HPDE6-E6E7 (cell line): ENCODE results near the gene RASL12.
A peak's percentile ranks its signal among the peaks of the same experiment; 100 is the strongest.

Experiments used
- DNase-seq: peaks from one replicate; pipeline ENCODE4 v3.0.0; 2011; ENCODE audit warnings: missing footprints; ENCODE audit errors: extremely low spot score

RASL12 gene

DNA sequence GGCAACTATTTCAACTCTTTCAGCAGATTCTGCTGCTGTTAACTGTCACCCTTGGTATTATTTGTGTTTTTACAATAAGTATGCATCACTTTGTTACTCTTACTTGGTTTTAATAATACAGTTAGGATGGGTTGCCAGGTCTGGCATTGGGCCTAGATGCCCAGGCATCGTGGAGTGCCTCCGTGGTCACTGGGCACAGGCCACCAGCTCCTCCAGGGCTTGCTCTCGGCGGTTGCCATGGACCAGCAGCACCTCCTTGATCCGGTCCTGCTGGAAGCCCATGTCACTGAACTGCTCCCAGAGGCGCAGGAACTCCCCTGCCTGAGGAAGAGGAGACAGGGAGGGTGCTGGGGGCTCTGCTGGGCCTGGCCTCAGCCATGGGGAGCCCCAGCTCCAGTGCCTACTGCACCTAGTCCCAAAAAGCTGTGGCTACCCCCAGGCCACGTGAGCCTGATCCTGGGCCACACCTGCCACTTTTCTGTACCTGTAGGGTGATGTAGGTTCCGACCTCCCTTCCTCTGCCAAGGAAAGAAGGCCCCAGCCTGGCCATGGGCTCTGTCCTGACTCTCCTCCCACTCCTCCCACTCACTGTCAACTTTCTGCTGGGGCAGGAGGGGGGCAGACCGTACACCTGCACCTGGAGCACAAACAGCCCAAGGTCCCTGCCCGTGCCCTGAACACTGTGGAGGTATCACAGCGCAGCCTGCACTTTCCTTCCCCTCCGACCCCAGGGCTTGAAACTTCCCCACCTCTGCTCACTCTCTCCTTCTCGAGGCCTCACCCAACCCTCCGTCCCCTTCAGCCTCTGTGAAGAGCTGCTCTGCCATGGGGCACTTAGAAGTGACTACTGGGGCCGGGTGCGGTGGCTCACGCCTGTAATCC, 25.4 kb upstream of the RASL12 start:
- no peak for DNase-seq

DNA sequence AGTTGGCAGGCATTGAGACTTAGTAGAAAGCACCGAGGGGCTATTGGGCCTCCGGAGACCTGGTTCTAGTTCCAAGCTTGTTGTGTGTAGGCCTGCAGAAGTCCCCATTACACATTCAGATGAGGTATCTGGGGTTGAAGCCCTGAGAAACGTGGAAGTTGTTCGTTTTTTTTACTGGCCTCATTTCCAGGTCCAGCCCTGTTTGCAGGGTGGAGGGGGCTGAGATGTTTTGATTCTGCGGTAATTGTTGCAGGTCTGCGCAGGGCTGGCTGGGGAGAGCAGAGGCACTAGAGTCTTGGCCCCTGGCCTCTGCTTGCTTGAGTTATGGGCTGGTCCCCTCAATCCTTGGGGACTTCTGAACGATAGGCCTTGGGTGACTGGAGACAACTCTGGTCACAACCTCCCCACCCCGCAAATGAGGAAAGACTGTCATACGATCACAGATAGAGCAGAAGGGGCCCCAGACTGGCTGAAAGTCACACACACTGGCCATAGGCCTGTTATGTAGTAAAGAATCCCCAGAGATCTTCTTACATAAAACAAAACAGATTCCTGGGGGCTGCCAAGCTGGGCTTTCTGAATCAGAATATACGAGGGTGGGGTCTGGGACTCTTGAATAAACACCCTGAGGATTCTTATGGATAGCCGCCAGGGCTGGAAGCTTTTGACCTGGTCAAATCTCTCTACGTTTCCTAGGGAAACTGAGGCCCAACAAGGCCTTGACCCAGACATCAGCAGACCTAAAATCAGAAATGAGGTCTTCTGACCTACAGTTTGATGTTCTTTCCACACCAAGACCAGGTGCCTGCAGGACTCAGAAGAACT, 24.4 kb upstream of the RASL12 start:
- no peak for DNase-seq

GRCh38 chr15:65089206-65089824, 21.5 kb upstream of the RASL12 start:
- DNase-seq: no peak

DNA sequence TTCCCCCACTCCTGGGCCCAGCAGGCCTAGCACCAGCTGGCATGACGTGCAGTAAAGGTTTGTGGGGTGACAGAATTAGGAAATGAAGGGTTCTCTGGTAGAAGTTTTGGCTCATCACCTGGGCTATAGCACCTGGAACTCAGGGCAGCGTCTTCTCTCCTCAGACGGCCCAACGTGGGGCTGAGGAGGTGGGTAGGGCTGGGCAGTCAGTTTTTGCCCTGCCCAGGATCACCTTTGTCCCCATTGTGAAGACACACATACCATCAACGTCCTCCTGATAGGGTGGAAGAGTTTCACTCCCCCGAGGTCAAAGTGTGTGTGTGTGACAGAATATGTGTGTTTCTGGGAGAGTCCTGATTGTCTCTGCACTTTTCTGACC, 20.8 kb upstream of the RASL12 start:
- DNase-seq: no peak

GRCh38 chr15:65087873-65088642, 20.3 kb upstream of the RASL12 start:
- DNase-seq: no peak

- DNase-seq: no peak
Observed at GRCh38 chr15:65087411-65087810, 19.6 kb upstream of the RASL12 start.

- DNase-seq: peak; percentile 19
Observed at GRCh38 chr15:65086680-65087111, 18.9 kb upstream of the RASL12 start.

GRCh38 chr15:65085990-65086679, 18.3 kb upstream of the RASL12 start:
- peak; percentile 52 for DNase-seq

DNA sequence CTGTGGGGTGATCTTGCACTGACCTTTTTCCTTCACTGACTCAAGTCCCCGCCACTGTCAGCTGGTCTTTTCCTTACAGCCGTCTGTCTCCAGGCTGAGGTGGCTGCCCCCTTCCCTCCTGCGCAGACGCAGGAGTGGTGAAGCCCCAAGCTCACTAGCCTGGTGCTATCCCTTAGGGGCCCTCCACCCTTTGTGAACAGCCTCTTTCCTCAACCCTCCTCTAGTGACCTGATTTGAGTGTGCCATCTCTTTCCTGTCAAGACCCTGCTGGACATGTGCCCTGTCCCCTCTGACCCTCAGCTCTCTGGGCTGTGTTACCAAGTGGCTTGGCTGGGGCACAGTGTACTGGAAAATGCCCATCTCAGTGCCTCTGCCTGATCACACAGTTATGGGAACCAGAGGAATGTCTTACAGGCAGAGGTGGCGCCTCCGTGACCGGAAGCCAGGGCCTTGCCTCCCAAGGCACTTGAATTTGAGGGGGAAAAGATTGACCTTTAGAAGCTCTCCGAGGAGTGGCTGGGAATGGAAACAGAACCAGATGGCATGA, 17.5 kb upstream of the RASL12 start:
- no peak for DNase-seq

GRCh38 chr15:65084500-65085206, 16.9 kb upstream of the RASL12 start:
- no peak for DNase-seq

DNA sequence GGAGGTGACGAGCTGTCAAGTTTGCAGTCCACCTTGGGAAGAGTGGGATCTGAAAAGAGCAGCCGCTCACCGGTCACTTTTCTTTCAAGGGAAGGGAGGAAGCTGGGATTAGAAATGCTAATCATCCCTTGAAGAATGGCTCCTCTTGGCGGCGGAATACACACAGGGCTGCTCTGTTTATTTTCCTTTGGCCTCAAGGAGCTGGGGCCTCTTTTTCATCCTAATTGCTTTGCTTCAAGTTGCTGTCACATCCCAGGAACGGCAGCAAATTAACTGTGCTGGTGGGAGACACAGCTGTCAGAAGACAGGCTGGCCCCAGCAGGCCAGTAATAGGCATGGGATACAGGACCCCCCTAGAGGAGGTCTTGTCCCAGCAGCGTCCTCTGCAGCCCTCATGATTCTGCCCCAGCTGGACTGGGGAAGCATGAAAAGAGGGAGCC, 15.5 kb upstream of the RASL12 start:
- no peak for DNase-seq

DNA sequence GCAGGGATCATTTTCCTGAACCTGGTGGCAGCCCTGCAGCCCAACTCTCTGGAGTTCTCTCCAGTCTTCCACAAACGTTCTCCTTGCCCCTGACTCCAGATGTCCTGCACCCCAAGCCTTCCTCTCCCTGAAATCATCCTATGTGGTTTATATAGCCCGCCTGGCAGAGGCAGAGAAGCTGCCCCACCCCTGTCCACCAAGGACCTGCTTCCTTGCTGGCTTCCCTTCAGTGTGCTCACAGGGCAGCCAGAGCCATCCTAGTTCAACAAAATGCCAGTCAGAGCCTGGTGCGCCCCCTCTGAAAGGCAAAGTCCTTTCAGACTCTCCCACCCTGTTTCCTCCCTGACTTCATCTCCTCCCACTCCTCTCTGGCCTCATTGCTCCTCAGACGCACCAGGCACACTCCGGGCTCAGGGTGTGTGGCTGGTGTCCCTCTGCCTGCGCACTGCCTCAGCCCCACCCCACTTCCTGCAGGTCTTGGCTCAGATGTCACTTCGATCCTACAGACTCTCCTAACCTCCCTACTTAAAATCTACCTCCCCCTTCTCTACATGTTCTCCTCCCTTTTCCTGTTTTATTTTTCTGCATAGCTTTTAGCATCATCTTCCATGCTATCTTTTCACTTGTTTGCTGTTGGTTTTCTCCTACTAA, 14.6 kb upstream of the RASL12 start:
- no peak for DNase-seq

DNA sequence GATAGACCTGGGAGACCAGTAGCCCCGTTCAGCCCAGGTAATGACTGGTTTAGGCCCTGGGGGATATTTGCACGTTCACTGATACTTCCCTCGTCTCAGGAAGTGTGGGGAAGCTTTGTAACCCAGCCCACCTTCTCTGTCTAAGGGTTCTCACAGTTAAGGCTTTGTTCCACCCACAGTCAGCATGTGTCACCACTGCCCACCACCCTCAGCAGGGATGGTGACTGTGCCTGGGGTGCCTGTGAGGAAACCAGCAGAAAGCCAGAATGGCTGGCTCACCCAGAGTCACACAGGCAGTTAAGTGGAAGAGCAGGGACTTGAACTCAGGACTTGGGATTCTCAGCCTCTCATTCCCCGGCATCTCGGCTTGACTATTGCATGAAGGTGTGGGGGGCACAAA, 14.0 kb upstream of the RASL12 start:
- no peak for DNase-seq

DNA sequence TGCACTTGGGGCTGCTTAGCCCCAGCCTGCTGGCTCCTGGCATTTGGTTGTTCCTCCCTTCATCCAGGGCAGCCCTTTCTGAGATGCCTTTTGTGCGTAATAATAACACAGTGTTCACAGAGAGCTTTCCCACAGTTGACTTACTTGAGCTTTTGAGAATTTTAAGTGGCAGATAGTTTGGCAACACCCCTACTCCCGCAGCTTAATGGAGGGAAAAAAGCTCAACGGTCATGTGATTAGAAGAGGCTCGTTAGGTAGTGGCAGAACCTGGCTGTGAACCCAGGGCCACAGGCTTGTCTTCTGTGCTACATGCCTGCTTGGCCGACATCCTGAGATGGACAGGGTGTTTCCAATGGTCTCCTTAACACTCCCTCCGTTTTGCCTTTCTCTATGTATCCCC, 13.5 kb upstream of the RASL12 start:
- DNase-seq: no peak

DNA sequence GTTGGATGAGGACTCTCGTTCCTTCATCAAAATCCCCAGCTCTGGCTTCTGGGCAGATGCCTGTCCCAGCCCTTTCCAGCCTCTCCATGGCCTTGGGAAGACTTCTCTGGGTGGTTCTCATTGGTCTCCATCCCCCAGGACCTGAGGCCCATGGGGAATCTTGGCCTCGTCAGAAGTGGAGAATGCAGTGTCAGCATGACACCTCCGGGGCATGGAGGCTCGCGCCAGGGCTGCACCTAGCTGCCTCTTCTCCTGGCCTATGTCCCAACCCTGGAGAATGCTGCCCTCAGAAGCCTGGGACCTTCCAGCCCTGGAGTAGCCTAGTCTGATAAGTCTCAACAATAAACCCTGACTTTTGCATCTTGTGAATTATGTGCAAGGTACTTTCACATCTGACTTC, 11.8 kb upstream of the RASL12 start:
- DNase-seq: no peak

- DNase-seq: no peak
Observed at GRCh38 chr15:65077981-65078352, 10.2 kb upstream of the RASL12 start.

DNA sequence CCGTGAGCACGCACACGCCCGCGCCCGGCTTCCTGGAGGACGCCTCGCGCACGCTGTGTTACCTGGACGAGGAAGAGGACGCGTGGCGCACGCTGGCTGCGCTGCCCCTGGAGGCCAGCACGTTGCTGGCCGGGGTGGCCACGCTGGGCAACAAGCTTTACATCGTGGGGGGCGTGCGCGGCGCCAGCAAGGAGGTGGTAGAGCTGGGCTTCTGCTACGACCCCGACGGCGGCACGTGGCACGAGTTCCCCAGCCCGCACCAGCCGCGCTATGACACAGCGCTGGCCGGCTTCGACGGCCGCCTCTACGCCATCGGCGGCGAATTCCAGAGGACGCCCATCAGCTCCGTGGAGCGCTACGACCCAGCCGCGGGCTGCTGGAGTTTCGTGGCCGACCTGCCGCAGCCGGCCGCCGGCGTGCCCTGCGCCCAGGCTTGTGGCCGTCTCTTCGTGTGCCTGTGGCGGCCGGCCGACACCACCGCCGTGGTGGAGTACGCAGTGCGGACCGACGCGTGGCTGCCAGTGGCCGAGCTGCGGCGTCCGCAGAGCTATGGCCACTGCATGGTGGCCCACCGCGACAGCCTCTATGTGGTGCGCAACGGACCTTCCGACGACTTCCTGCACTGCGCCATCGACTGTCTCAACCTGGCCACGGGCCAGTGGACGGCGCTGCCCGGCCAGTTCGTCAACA, 9.6 kb upstream of the RASL12 start:
- no peak for DNase-seq

GRCh38 chr15:65076486-65077290, 8.9 kb upstream of the RASL12 start, which contains the start of gene KBTBD13:
KBTBD13 (plus strand) TSS chr15:65076746; CDS start chr15:65076816, 70 bp downstream.
- DNase-seq: no peak
